H9 (cell line): ENCODE data around the gene CYTH3. TPM values are rescaled to one million over a fixed set of nuclear protein-coding genes. Genes with fewer than 3 reads are reported as not detected.

Experiments
- DNase-seq: peaks from one replicate; pipeline ENCODE4 v3.0.0-alpha.2; 2017
- H2AFZ ChIP-seq: one replicate; pipeline ENCODE4 v1.6.1; 2013; ENCODE audit warnings: mild to moderate bottlenecking, low read length, control low read depth, moderate library complexity
- H2AK5ac ChIP-seq: 2 replicates; pipeline ENCODE4 v1.6.1; 2013; ENCODE audit warnings: low read length, control low read depth, mixed read lengths; ENCODE audit not compliant: insufficient read length
- H2BK120ac ChIP-seq: one replicate; pipeline ENCODE4 v1.6.1; 2013; ENCODE audit warnings: low read depth, mild to moderate bottlenecking, low read length, control low read depth, inconsistent platforms; ENCODE audit not compliant: poor library complexity, severe bottlenecking
- H2BK12ac ChIP-seq: 2 replicates; pipeline ENCODE4 v1.6.1; 2013; ENCODE audit warnings: low read length, control low read depth, mixed read lengths, low read depth; ENCODE audit not compliant: insufficient read length
- H2BK15ac ChIP-seq: 2 replicates; pipeline ENCODE4 v1.6.1; 2013; ENCODE audit warnings: low read depth, low read length, control low read depth
- H2BK20ac ChIP-seq: one replicate; pipeline ENCODE4 v1.6.1; 2013; ENCODE audit warnings: low read depth, mild to moderate bottlenecking, low read length, control low read depth, inconsistent platforms; ENCODE audit not compliant: poor library complexity, severe bottlenecking
- H2BK5ac ChIP-seq: 2 replicates; pipeline ENCODE4 v1.6.1; 2013; ENCODE audit warnings: low read length, control low read depth, mixed read lengths; ENCODE audit not compliant: insufficient read length
- H3K14ac ChIP-seq: 2 replicates; pipeline ENCODE4 v1.6.1; 2013; ENCODE audit warnings: low read length, control low read depth; ENCODE audit not compliant: insufficient read depth
- H3K18ac ChIP-seq: 2 replicates; pipeline ENCODE4 v1.6.1; 2013; ENCODE audit warnings: low read depth, mild to moderate bottlenecking, mixed read lengths, low read length, control low read depth; ENCODE audit not compliant: insufficient read length
- H3K23ac ChIP-seq: 2 replicates; pipeline ENCODE4 v1.6.1; 2013; ENCODE audit warnings: low read length, control low read depth, mixed read lengths, low read depth; ENCODE audit not compliant: insufficient read length
- H3K23me2 ChIP-seq: 2 replicates; pipeline ENCODE4 v1.6.1; 2013; ENCODE audit warnings: low read depth, mild to moderate bottlenecking, mixed read lengths, low read length, control low read depth; ENCODE audit not compliant: insufficient read length, poor library complexity, severe bottlenecking
- H3K27ac ChIP-seq: 2 replicates; pipeline ENCODE4 v1.5.1; 2013; ENCODE audit warnings: low read length, control low read depth, mixed read lengths, low read depth; ENCODE audit not compliant: insufficient read length
- H3K27me3 ChIP-seq: 2 replicates; pipeline ENCODE4 v1.6.1; 2013; ENCODE audit warnings: low read length, control low read depth, inconsistent platforms; ENCODE audit not compliant: insufficient read depth
- H3K4ac ChIP-seq: 2 replicates; pipeline ENCODE4 v1.6.1; 2013; ENCODE audit warnings: low read depth, mild to moderate bottlenecking, control low read depth, inconsistent platforms, low read length, moderate library complexity
- H3K4me1 ChIP-seq: 2 replicates; pipeline ENCODE4 v1.6.1; 2013; ENCODE audit warnings: low read length, control low read depth, inconsistent platforms; ENCODE audit not compliant: insufficient read depth
- H3K4me2 ChIP-seq: 2 replicates; pipeline ENCODE4 v1.6.1; 2013; ENCODE audit warnings: low read length, control low read depth, mixed read lengths; ENCODE audit not compliant: insufficient read length, insufficient read depth
- H3K56ac ChIP-seq: 2 replicates; pipeline ENCODE4 v1.6.1; 2013; ENCODE audit warnings: low read depth, mild to moderate bottlenecking, mixed read lengths, low read length, control low read depth; ENCODE audit not compliant: insufficient read length
- H3K79me1 ChIP-seq: 2 replicates; pipeline ENCODE4 v1.6.1; 2013; ENCODE audit warnings: low read depth, mild to moderate bottlenecking, moderate library complexity, low read length, control low read depth, inconsistent platforms; ENCODE audit not compliant: insufficient read depth, poor library complexity, severe bottlenecking
- H3K79me2 ChIP-seq: 2 replicates; pipeline ENCODE4 v1.6.1; 2013; ENCODE audit warnings: low read length, control low read depth, inconsistent platforms; ENCODE audit not compliant: insufficient read depth
- H3K9ac ChIP-seq: 2 replicates; pipeline ENCODE4 v1.6.1; 2013; ENCODE audit warnings: low read length, control low read depth, mixed read lengths; ENCODE audit not compliant: insufficient read length; ENCODE audit errors: extremely low read depth
- H3K9me3 ChIP-seq: one replicate; pipeline ENCODE4 v1.6.1; 2013; ENCODE audit warnings: low read depth, low read length, inconsistent platforms; ENCODE audit not compliant: control insufficient read depth
- H3T11ph ChIP-seq: one replicate; pipeline ENCODE4 v1.6.1; 2013; ENCODE audit warnings: mild to moderate bottlenecking, low read length, control low read depth, inconsistent platforms
- H4K20me1 ChIP-seq: one replicate; pipeline ENCODE4 v1.6.1; 2013; ENCODE audit not compliant: control insufficient read depth, insufficient read length, insufficient read depth
- H4K5ac ChIP-seq: 2 replicates; pipeline ENCODE4 v1.6.1; 2013; ENCODE audit warnings: low read depth, mild to moderate bottlenecking, mixed read lengths, low read length, control low read depth; ENCODE audit not compliant: insufficient read length
- H4K8ac ChIP-seq: replicated peaks from 2 replicates; pipeline ENCODE4 v1.6.1; 2013; ENCODE audit warnings: low read length, control low read depth, mixed read lengths, low read depth; ENCODE audit not compliant: insufficient read length
- H4K91ac ChIP-seq: 2 replicates; pipeline ENCODE4 v1.6.1; 2013; ENCODE audit warnings: low read depth, mild to moderate bottlenecking, moderate library complexity, mixed read lengths, low read length, control low read depth; ENCODE audit not compliant: insufficient read length
- H3K27ac Mint-ChIP-seq, 3 experiments: 2 replicates in 2 of 3; 3 replicates in 1 of 3; pipeline ENCODE4 v1.8.0; 2020 to 2021; ENCODE audit warnings: mixed read lengths in 3 of 3, mild to moderate bottlenecking in 1 of 3, moderate library complexity in 1 of 3
- H3K27me3 Mint-ChIP-seq: 2 replicates; pipeline ENCODE4 v1.8.0; 2021; ENCODE audit warnings: low read depth, mild to moderate bottlenecking, moderate library complexity, mixed read lengths
- H3K36me3 Mint-ChIP-seq, 3 experiments: 2 replicates in 2 of 3; 3 replicates in 1 of 3; pipeline ENCODE4 v1.8.0; 2020 to 2021; ENCODE audit warnings: low read depth in 3 of 3, mixed read lengths in 3 of 3; ENCODE audit not compliant: insufficient read depth in 1 of 3
- H3K4me1 Mint-ChIP-seq, 2 experiments: 2 replicates each; pipeline ENCODE4 v1.8.0; 2020; ENCODE audit warnings: mixed read lengths in 2 of 2
- H3K4me3 Mint-ChIP-seq, 2 experiments: 2 replicates in 1 of 2; 3 replicates in 1 of 2; pipeline ENCODE4 v1.8.0; 2020 to 2021; ENCODE audit warnings: mild to moderate bottlenecking in 2 of 2, mixed read lengths in 2 of 2, moderate library complexity in 1 of 2
- H3K9me3 Mint-ChIP-seq, 2 experiments: 2 replicates in 1 of 2; 3 replicates in 1 of 2; pipeline ENCODE4 v1.8.0; 2020; ENCODE audit warnings: mild to moderate bottlenecking in 2 of 2, mixed read lengths in 2 of 2, moderate library complexity in 1 of 2
- WGBS: extraction: QIAGEN DNeasy Blood & Tissue Kit; methylation state at CpG from one replicate; pipeline ENCODE4 v1.1.7; 2013; ENCODE audit warnings: missing lambda C conversion rate, low lambda C conversion rate, mixed read lengths; ENCODE audit not compliant: insufficient read length; ENCODE audit errors: extremely low coverage; 5-methylcytosine and 5-hydroxymethylcytosine counted together
- total RNA-seq: library from RNA; stranded (reverse); gene quantifications from 2 replicates; pipeline ENCODE4 v1.2.1, GENCODE V29; 2021
- TF ChIP-seq, protein P1 (sequence below): fragments of 200-600 bp; sonication (generic); conservative IDR thresholded peaks from 3 replicates; pipeline ENCODE4 v1.8.0; 2021; ENCODE audit warnings: antibody characterized with exemption, mild to moderate bottlenecking

CYTH3 gene
- total RNA-seq, 1 experiment from 2014 or later = 12.3 TPM

GRCh38 chr7:6286486-6286885 is 14.1 kb upstream of the CYTH3 start:
- no peak overlapping the region for H2BK15ac ChIP-seq
- no peaks in the 10 kb centered on the region for H3K4me1 ChIP-seq
- no CpG with 5 or more reads among the region's 8 CpGs for WGBS
- no peaks in the 10 kb centered on the region for H3K9me3 ChIP-seq
- Mint-ChIP-seq H3K36me3 (no peaks in the 10 kb centered on the region; a peak in 3 of 7 replicates), H3K9me3 (peaks cover 0 to 12% of the 10 kb centered on the region in 2 experiments; a peak in 4 of 5 replicates), H3K27me3 (no peaks in the 10 kb centered on the region; the same call in 1 of the 2 replicates), H3K4me1 (no peaks in the 10 kb centered on the region), H3K4me3 (no peak overlapping the region), H3K27ac (no peak overlapping the region)
- TF ChIP-seq, protein P1, sequence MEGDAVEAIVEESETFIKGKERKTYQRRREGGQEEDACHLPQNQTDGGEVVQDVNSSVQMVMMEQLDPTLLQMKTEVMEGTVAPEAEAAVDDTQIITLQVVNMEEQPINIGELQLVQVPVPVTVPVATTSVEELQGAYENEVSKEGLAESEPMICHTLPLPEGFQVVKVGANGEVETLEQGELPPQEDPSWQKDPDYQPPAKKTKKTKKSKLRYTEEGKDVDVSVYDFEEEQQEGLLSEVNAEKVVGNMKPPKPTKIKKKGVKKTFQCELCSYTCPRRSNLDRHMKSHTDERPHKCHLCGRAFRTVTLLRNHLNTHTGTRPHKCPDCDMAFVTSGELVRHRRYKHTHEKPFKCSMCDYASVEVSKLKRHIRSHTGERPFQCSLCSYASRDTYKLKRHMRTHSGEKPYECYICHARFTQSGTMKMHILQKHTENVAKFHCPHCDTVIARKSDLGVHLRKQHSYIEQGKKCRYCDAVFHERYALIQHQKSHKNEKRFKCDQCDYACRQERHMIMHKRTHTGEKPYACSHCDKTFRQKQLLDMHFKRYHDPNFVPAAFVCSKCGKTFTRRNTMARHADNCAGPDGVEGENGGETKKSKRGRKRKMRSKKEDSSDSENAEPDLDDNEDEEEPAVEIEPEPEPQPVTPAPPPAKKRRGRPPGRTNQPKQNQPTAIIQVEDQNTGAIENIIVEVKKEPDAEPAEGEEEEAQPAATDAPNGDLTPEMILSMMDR = no peak
- no peak overlapping the region for H2BK120ac ChIP-seq
- H3T11ph ChIP-seq = no peak overlapping the region
- no peak overlapping the region for H3K9ac ChIP-seq
- no peak overlapping the region for H3K18ac ChIP-seq
- no peak overlapping the region for H3K4me2 ChIP-seq
- no peak overlapping the region for H3K14ac ChIP-seq
- no peaks in the 10 kb centered on the region for H3K79me2 ChIP-seq
- no peak overlapping the region for H3K4ac ChIP-seq
- no peaks in the 10 kb centered on the region for H3K79me1 ChIP-seq
- no peak for DNase-seq
- H3K23ac ChIP-seq = no peak overlapping the region
- no peak overlapping the region for H3K56ac ChIP-seq
- no peaks in the 10 kb centered on the region for H4K20me1 ChIP-seq
- H3K27ac ChIP-seq = no peak overlapping the region
- H4K5ac ChIP-seq = no peak overlapping the region
- H2AK5ac ChIP-seq = no peak overlapping the region
- H2BK20ac ChIP-seq = no peak overlapping the region
- no peaks in the 10 kb centered on the region for H3K27me3 ChIP-seq
- no peak overlapping the region for H2AFZ ChIP-seq
- no peak overlapping the region for H4K8ac ChIP-seq
- H4K91ac ChIP-seq = no peak overlapping the region
- H2BK12ac ChIP-seq = no peak overlapping the region
- H3K23me2 ChIP-seq = no peaks in the 10 kb centered on the region
- no peak overlapping the region for H2BK5ac ChIP-seq
